Lower lobe of right lung (tissue), 2 donors: Measurements from ENCODE around the gene SAP30BP. TPM values are rescaled to one million over a fixed set of nuclear protein-coding genes. Genes with fewer than 3 reads are reported as not detected.
A peak's percentile ranks its signal among the peaks of the same experiment; 100 is the strongest.

Source experiments
- ATAC-seq, 2 donors: fragments of 200-7000 bp; cut with Tn5 transposase; one replicate each; pipeline ENCODE4 v1.9.1; 2020 to 2022; ENCODE audit warnings: mild to moderate bottlenecking in 2 of 2, moderate library complexity in 2 of 2
- DNase-seq: peaks from one replicate; pipeline ENCODE4 v3.0.0-alpha.2; 2020
- H3K27ac ChIP-seq: fragments of 200-600 bp; one replicate; pipeline ENCODE4 v1.8.0; 2022
- H3K27me3 ChIP-seq: fragments of 200-600 bp; one replicate; pipeline ENCODE4 v1.8.0; 2022; ENCODE audit warnings: low read depth
- H3K36me3 ChIP-seq: fragments of 200-600 bp; one replicate; pipeline ENCODE4 v1.8.0; 2022; ENCODE audit warnings: mild to moderate bottlenecking
- H3K4me1 ChIP-seq: fragments of 200-600 bp; one replicate; pipeline ENCODE4 v1.8.0; 2022
- H3K4me3 ChIP-seq: fragments of 200-600 bp; one replicate; pipeline ENCODE4 v1.8.0; 2022; ENCODE audit warnings: mild to moderate bottlenecking
- H3K9me3 ChIP-seq: fragments of 200-600 bp; one replicate; pipeline ENCODE4 v1.8.0; 2022
- CTCF ChIP-seq: fragments of 200-600 bp; IDR thresholded peaks from one replicate; pipeline ENCODE4 v1.8.0; 2022; ENCODE audit warnings: antibody characterized with exemption, mild to moderate bottlenecking
- intact Hi-C: fragments of 100-400 bp; cut with DNase I; formaldehyde crosslinking; loops from one replicate; pipeline ENCODE4 v1.11.0; 2022
- total RNA-seq: library from RNA; stranded (reverse); fragmentation: NEBNext Ultra II Directional; extraction: Animal tissue kit (Norgen Biotek cat#: 25700); gene quantifications from one replicate; pipeline ENCODE4 v1.2.1, GENCODE V29; 2021
- donor health status: DM: no; HTN: yes; CAD: no; lungs with severe emphysema.

SAP30BP gene
- total RNA-seq, 1 donor from 2014 or later = 73.0 TPM

GRCh38 chr17:75652934-75653549 lies 14.1 kb upstream of the SAP30BP start:
- intact Hi-C loops = no loop called here
- peak; percentile 72 to 73 for ATAC-seq
- peaks cover 84% of the 10 kb centered on the region for H3K36me3 ChIP-seq

GRCh38 chr17:75654176-75654575 lies 13.0 kb upstream of the SAP30BP start:
- ATAC-seq (peak in 1 of 2 donors; percentile 41), DNase-seq (no peak)
- no peaks in the 10 kb centered on the region for H3K27me3 ChIP-seq
- no peak overlapping the region for H3K27ac ChIP-seq
- intact Hi-C loops = no loop called here
- peaks cover 72% of the 10 kb centered on the region for H3K36me3 ChIP-seq
- H3K9me3 ChIP-seq = no peaks in the 10 kb centered on the region
- no peaks in the 10 kb centered on the region for H3K4me1 ChIP-seq
- H3K4me3 ChIP-seq = no peak overlapping the region
- TF ChIP-seq CTCF = no peak

More at GRCh38 chr17:75652934-75653549, 14.1 kb upstream of the SAP30BP start:
- Histone ChIP-seq H3K4me1 (no peaks in the 10 kb centered on the region), H3K27me3 (no peaks in the 10 kb centered on the region), H3K4me3 (no peak overlapping the region), H3K27ac (no peak overlapping the region), H3K9me3 (no peaks in the 10 kb centered on the region)
- peak; percentile 54 for TF ChIP-seq CTCF
- DNase-seq = no peak

- no peaks in the 10 kb centered on the region for H3K4me1 ChIP-seq
- DNase-seq (no peak), ATAC-seq (no peak)
- H3K4me3 ChIP-seq = no peak overlapping the region
- no peak for TF ChIP-seq CTCF
- intact Hi-C loops = no loop called here
- no peak overlapping the region for H3K27ac ChIP-seq
- H3K36me3 ChIP-seq = peaks cover 71% of the 10 kb centered on the region
- H3K9me3 ChIP-seq = no peaks in the 10 kb centered on the region
- H3K27me3 ChIP-seq = no peaks in the 10 kb centered on the region
Measured at GRCh38 chr17:75658237-75658636, 8.9 kb upstream of the SAP30BP start.

GRCh38 chr17:75661531-75661930 lies 5.6 kb upstream of the SAP30BP start:
- TF ChIP-seq CTCF = no peak
- H3K36me3 ChIP-seq = peaks cover 51% of the 10 kb centered on the region
- no peak overlapping the region for H3K4me3 ChIP-seq
- no peak for DNase-seq
- peaks cover 14% of the 10 kb centered on the region for H3K4me1 ChIP-seq
- H3K27ac ChIP-seq = no peak overlapping the region
- intact Hi-C loops = no loop called here
- H3K9me3 ChIP-seq = no peaks in the 10 kb centered on the region
- no peaks in the 10 kb centered on the region for H3K27me3 ChIP-seq
- no peak for ATAC-seq

- TF ChIP-seq CTCF = no peak
- DNase-seq (no peak), ATAC-seq (no peak)
- intact Hi-C loops = no loop called here
- Histone ChIP-seq H3K27me3 (no peaks in the 10 kb centered on the region), H3K9me3 (no peaks in the 10 kb centered on the region), H3K27ac (no peak overlapping the region), H3K4me1 (peaks cover 16% of the 10 kb centered on the region), H3K36me3 (peaks cover 46% of the 10 kb centered on the region), H3K4me3 (no peak overlapping the region)
Measured at GRCh38 chr17:75662511-75662910, 4.6 kb upstream of the SAP30BP start.
